ENCODE results near the gene CELA2A.

DNA sequence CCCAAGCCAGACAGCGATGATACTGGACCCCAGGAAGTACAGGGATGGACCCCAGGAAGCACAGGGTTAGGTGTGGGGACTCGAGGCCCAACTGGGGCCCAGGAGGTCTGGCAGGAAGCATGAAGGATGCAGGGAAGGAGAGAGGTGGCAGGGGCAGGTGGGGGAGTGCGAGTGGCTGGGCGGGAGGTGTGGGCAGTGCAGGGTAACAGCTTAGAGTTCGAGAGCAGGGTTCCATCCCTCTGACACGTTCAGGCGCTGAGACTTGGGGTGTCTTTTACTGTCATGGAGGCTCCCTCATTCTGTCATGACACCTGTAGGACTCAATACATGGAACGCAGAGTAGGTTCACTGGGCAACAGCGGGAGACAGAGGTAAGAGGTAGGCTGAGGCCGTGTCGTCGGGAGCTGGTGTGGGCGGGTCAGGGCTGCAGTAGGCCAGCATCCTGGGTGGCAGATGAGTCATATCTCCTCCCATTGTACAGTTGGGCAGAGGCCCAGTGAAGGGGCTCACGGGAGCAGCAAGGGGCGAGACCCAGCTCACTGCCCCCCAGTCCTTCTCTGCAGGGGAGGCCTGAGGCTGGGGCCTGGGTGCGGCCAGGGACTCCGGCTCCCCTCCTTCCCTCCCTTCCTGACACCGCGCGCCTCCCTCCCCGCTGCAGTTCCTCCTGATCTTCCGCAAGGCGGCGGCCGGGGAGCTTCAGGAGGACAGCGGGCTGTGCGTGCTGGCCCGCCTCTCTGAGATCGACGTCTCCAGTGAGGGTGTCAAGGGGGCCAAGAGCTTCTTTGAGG, 29.8 kb upstream of the CELA2A start:
- TF ChIP-seq, protein P1, sequence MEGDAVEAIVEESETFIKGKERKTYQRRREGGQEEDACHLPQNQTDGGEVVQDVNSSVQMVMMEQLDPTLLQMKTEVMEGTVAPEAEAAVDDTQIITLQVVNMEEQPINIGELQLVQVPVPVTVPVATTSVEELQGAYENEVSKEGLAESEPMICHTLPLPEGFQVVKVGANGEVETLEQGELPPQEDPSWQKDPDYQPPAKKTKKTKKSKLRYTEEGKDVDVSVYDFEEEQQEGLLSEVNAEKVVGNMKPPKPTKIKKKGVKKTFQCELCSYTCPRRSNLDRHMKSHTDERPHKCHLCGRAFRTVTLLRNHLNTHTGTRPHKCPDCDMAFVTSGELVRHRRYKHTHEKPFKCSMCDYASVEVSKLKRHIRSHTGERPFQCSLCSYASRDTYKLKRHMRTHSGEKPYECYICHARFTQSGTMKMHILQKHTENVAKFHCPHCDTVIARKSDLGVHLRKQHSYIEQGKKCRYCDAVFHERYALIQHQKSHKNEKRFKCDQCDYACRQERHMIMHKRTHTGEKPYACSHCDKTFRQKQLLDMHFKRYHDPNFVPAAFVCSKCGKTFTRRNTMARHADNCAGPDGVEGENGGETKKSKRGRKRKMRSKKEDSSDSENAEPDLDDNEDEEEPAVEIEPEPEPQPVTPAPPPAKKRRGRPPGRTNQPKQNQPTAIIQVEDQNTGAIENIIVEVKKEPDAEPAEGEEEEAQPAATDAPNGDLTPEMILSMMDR (IDR thresholded peaks at IDR 0.05), result peak in 2 of 3 donors; percentile 24 to 29
- no peak for TF ChIP-seq POLR2A (IDR thresholded peaks at IDR 0.05)
- no peak for TF ChIP-seq POLR2AphosphoS5 (IDR thresholded peaks at IDR 0.05)

Data from breast epithelium (tissue), 3 donors.